ENCODE data around the gene TAS2R60. TPM values are rescaled to one million over a fixed set of nuclear protein-coding genes. Genes with fewer than 3 reads are reported as not detected.

The TAS2R60 gene
- total RNA-seq, 3 donors from 2014 or later: not detected

GRCh38 chr7:143444785-143445184 lies 1.5 kb downstream of the TAS2R60 start:
- DNase-seq (no peak), ATAC-seq (no peak)
- Mint-ChIP-seq H3K9me3 (no peaks in the 10 kb centered on the region), H3K36me3 (ENCODE audit: insufficient read depth) (peaks cover 4% of the 10 kb centered on the region), H3K4me1 (ENCODE audit: low read depth) (peaks cover under 1% of the 10 kb centered on the region), H3K27me3 (ENCODE audit: low read depth) (no peaks in the 10 kb centered on the region), H3K4me3 (no peak overlapping the region)

GRCh38 chr7:143447466-143447865 lies 4.2 kb downstream of the TAS2R60 start:
- no peaks in the 10 kb centered on the region for H3K9me3 Mint-ChIP-seq
- ATAC-seq: no peak
- DNase-seq: no peak
- no peaks in the 10 kb centered on the region for H3K27me3 Mint-ChIP-seq (ENCODE audit: low read depth)
- no peak overlapping the region for H3K4me3 Mint-ChIP-seq
- peaks cover 3% of the 10 kb centered on the region for H3K4me1 Mint-ChIP-seq (ENCODE audit: low read depth)
- H3K36me3 Mint-ChIP-seq (ENCODE audit: insufficient read depth): no peaks in the 10 kb centered on the region

GRCh38 chr7:143448429-143448828 lies 5.2 kb downstream of the TAS2R60 start:
- Mint-ChIP-seq H3K4me1 (ENCODE audit: low read depth) (peaks cover 9% of the 10 kb centered on the region), H3K27me3 (ENCODE audit: low read depth) (no peaks in the 10 kb centered on the region), H3K9me3 (no peaks in the 10 kb centered on the region), H3K36me3 (ENCODE audit: insufficient read depth) (no peaks in the 10 kb centered on the region), H3K4me3 (no peak overlapping the region)
- DNase-seq: no peak
- ATAC-seq: no peak

- H3K4me1 Mint-ChIP-seq (ENCODE audit: low read depth): peaks cover 9% of the 10 kb centered on the region
- H3K9me3 Mint-ChIP-seq: no peaks in the 10 kb centered on the region
- no peaks in the 10 kb centered on the region for H3K36me3 Mint-ChIP-seq (ENCODE audit: insufficient read depth)
- H3K27me3 Mint-ChIP-seq (ENCODE audit: low read depth): no peaks in the 10 kb centered on the region
- no peak for ATAC-seq
- no peak for DNase-seq
- H3K4me3 Mint-ChIP-seq: no peak overlapping the region
Measured at GRCh38 chr7:143449793-143450192, 6.5 kb downstream of the TAS2R60 start.

GRCh38 chr7:143451122-143451521 lies 7.9 kb downstream of the TAS2R60 start:
- no peaks in the 10 kb centered on the region for H3K27me3 Mint-ChIP-seq (ENCODE audit: low read depth)
- peaks cover 9% of the 10 kb centered on the region for H3K4me1 Mint-ChIP-seq (ENCODE audit: low read depth)
- H3K36me3 Mint-ChIP-seq (ENCODE audit: insufficient read depth): no peaks in the 10 kb centered on the region
- no peaks in the 10 kb centered on the region for H3K9me3 Mint-ChIP-seq
- no peak overlapping the region for H3K4me3 Mint-ChIP-seq
- ATAC-seq (no peak), DNase-seq (no peak)

- no peaks in the 10 kb centered on the region for H3K9me3 Mint-ChIP-seq
- no peak overlapping the region for H3K4me3 Mint-ChIP-seq
- H3K36me3 Mint-ChIP-seq (ENCODE audit: insufficient read depth): peaks cover 1% of the 10 kb centered on the region
- DNase-seq (no peak), ATAC-seq (no peak)
- no peaks in the 10 kb centered on the region for H3K27me3 Mint-ChIP-seq (ENCODE audit: low read depth)
- peaks cover 9% of the 10 kb centered on the region for H3K4me1 Mint-ChIP-seq (ENCODE audit: low read depth)
Measured at GRCh38 chr7:143451746-143452145, 8.5 kb downstream of the TAS2R60 start.

GRCh38 chr7:143452495-143452894 lies 9.2 kb downstream of the TAS2R60 start:
- Mint-ChIP-seq H3K4me1 (ENCODE audit: low read depth) (peaks cover 9% of the 10 kb centered on the region), H3K27me3 (ENCODE audit: low read depth) (no peaks in the 10 kb centered on the region), H3K36me3 (ENCODE audit: insufficient read depth) (peaks cover 2% of the 10 kb centered on the region), H3K9me3 (no peaks in the 10 kb centered on the region), H3K4me3 (no peak overlapping the region)
- ATAC-seq (no peak), DNase-seq (no peak)

GRCh38 chr7:143454091-143454680 lies 10.9 kb downstream of the TAS2R60 start:
- no peak overlapping the region for H3K4me3 Mint-ChIP-seq
- H3K27me3 Mint-ChIP-seq (ENCODE audit: low read depth): no peaks in the 10 kb centered on the region
- no peaks in the 10 kb centered on the region for H3K9me3 Mint-ChIP-seq

GRCh38 chr7:143455491-143455890 lies 12.2 kb downstream of the TAS2R60 start:
- Mint-ChIP-seq H3K36me3 (ENCODE audit: insufficient read depth) (peaks cover 5% of the 10 kb centered on the region), H3K4me1 (ENCODE audit: low read depth) (peaks cover 9% of the 10 kb centered on the region), H3K27me3 (ENCODE audit: low read depth) (no peaks in the 10 kb centered on the region), H3K4me3 (no peak overlapping the region), H3K9me3 (no peaks in the 10 kb centered on the region)
- DNase-seq (no peak), ATAC-seq (no peak)

More at GRCh38 chr7:143454091-143454680, 10.9 kb downstream of the TAS2R60 start:
- no peak for ATAC-seq
- no peak for DNase-seq
- Mint-ChIP-seq H3K4me1 (ENCODE audit: low read depth) (peaks cover 9% of the 10 kb centered on the region), H3K36me3 (ENCODE audit: insufficient read depth) (peaks cover 5% of the 10 kb centered on the region)

- DNase-seq (no peak), ATAC-seq (no peak)
- Mint-ChIP-seq H3K4me1 (ENCODE audit: low read depth) (peaks cover 9% of the 10 kb centered on the region), H3K9me3 (no peaks in the 10 kb centered on the region), H3K4me3 (no peak overlapping the region), H3K36me3 (ENCODE audit: insufficient read depth) (peaks cover 8% of the 10 kb centered on the region), H3K27me3 (ENCODE audit: low read depth) (no peaks in the 10 kb centered on the region)
Measured at GRCh38 chr7:143455942-143456341, 12.7 kb downstream of the TAS2R60 start.

GRCh38 chr7:143456992-143457793 lies 13.9 kb downstream of the TAS2R60 start:
- peaks cover 8% of the 10 kb centered on the region for H3K36me3 Mint-ChIP-seq (ENCODE audit: insufficient read depth)
- H3K27me3 Mint-ChIP-seq (ENCODE audit: low read depth): no peaks in the 10 kb centered on the region
- no peak for DNase-seq
- no peak for ATAC-seq
- peaks cover 9% of the 10 kb centered on the region for H3K4me1 Mint-ChIP-seq (ENCODE audit: low read depth)
- H3K9me3 Mint-ChIP-seq: peaks cover 4% of the 10 kb centered on the region
- H3K4me3 Mint-ChIP-seq: no peak overlapping the region

- peaks cover 9% of the 10 kb centered on the region for H3K36me3 Mint-ChIP-seq (ENCODE audit: insufficient read depth)
- no peaks in the 10 kb centered on the region for H3K27me3 Mint-ChIP-seq (ENCODE audit: low read depth)
- H3K4me1 Mint-ChIP-seq (ENCODE audit: low read depth): peaks cover under 1% of the 10 kb centered on the region
- no peak overlapping the region for H3K4me3 Mint-ChIP-seq
- H3K9me3 Mint-ChIP-seq: peaks cover 4% of the 10 kb centered on the region
- DNase-seq (no peak), ATAC-seq (no peak)
Measured at GRCh38 chr7:143458263-143458662, 15.0 kb downstream of the TAS2R60 start.

- Mint-ChIP-seq H3K27me3 (ENCODE audit: low read depth) (no peaks in the 10 kb centered on the region), H3K4me1 (ENCODE audit: low read depth) (no peaks in the 10 kb centered on the region), H3K9me3 (peaks cover 4% of the 10 kb centered on the region), H3K36me3 (ENCODE audit: insufficient read depth) (peaks cover 9% of the 10 kb centered on the region), H3K4me3 (no peak overlapping the region)
- no peak for DNase-seq
- no peak for ATAC-seq
Measured at GRCh38 chr7:143458681-143459080, 15.4 kb downstream of the TAS2R60 start.

- Mint-ChIP-seq H3K36me3 (ENCODE audit: insufficient read depth) (peaks cover 9% of the 10 kb centered on the region), H3K27me3 (ENCODE audit: low read depth) (no peaks in the 10 kb centered on the region), H3K9me3 (peaks cover 4% of the 10 kb centered on the region), H3K4me1 (ENCODE audit: low read depth) (no peaks in the 10 kb centered on the region), H3K4me3 (no peak overlapping the region)
- DNase-seq: no peak
- no peak for ATAC-seq
Measured at GRCh38 chr7:143459359-143459758, 16.1 kb downstream of the TAS2R60 start.

Measured in activated T-cell treated with anti-CD3 and anti-CD28 coated beads, Interleukin-2, amount 50 U/mL, for 4 hours (primary cell).